Loucy (cell line): Measurements from ENCODE around the gene APOL4.
"Not testable (repeated sequence)": the region's sequence is repeated elsewhere in the genome, so short reads cannot be mapped to it uniquely, and the experiment has no call there.

Experiments used
- EZH2phosphoT487 ChIP-seq: fragments of 200-600 bp; IDR thresholded peaks from 2 replicates; pipeline ENCODE4 v1.6.1; 2018; ENCODE audit warnings: antibody characterized with exemption, mild to moderate bottlenecking, moderate library complexity, borderline replicate concordance
- TF ChIP-seq, protein P1 (sequence below): fragments of 200-600 bp; sonication (generic); conservative IDR thresholded peaks from 2 replicates; pipeline ENCODE4 v1.5.1; 2014; ENCODE audit warnings: mild to moderate bottlenecking, antibody characterized with exemption, low read length

- TF ChIP-seq, protein P1, sequence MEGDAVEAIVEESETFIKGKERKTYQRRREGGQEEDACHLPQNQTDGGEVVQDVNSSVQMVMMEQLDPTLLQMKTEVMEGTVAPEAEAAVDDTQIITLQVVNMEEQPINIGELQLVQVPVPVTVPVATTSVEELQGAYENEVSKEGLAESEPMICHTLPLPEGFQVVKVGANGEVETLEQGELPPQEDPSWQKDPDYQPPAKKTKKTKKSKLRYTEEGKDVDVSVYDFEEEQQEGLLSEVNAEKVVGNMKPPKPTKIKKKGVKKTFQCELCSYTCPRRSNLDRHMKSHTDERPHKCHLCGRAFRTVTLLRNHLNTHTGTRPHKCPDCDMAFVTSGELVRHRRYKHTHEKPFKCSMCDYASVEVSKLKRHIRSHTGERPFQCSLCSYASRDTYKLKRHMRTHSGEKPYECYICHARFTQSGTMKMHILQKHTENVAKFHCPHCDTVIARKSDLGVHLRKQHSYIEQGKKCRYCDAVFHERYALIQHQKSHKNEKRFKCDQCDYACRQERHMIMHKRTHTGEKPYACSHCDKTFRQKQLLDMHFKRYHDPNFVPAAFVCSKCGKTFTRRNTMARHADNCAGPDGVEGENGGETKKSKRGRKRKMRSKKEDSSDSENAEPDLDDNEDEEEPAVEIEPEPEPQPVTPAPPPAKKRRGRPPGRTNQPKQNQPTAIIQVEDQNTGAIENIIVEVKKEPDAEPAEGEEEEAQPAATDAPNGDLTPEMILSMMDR, result not testable (repeated sequence)
- not testable (repeated sequence) for TF ChIP-seq EZH2phosphoT487
These were observed 48.8 kb upstream of the APOL4 start for GRCh38 chr22:36250292-36250960.
